NB4 (cell line): Measurements from ENCODE around the gene MAML2.

ENCODE experiments used
- POLR2A ChIP-seq: IDR thresholded peaks from 2 replicates; pipeline ENCODE4 v1.6.1; 2011; ENCODE audit warnings: mild to moderate bottlenecking; ENCODE audit not compliant: insufficient read length; ENCODE audit errors: extremely low read depth
- TF ChIP-seq, protein P1 (sequence below): IDR thresholded peaks from one replicate; pipeline ENCODE4 v1.5.1; 2012; ENCODE audit warnings: low read depth, low read length

DNA sequence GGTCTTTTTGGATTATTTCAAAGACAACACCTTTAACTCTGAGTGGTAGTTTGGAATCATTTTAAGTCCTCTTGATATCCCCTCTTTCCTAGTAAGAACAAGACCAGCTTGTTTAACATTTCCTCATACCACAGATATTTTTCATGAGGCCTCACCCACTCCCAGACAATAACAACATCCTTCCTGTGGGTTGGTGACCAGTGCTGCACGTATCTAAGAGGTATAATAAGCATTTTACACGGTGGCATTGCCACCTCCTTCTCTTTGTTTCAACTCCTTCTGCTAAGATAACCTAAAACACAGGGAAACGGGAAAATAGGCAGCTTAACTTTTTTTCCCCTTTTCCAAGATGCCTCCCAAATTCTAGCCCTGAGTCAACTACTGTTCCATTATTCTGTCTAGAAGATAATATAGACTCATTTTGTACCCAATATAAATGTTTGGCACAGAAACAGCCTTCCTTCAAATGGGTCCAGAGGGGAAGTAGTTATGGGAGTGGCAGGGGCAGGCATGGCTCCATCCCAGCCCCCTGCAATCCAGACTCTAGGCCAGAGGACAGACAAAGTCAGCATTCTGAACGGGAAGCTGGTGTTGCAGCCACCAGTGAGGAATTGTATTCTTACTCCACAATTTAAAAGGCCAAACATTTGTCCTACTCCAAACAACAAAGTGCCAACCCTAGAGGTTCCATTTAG, 28.5 kb downstream of the MAML2 start:
- no peak for TF ChIP-seq POLR2A
- TF ChIP-seq, protein P1, sequence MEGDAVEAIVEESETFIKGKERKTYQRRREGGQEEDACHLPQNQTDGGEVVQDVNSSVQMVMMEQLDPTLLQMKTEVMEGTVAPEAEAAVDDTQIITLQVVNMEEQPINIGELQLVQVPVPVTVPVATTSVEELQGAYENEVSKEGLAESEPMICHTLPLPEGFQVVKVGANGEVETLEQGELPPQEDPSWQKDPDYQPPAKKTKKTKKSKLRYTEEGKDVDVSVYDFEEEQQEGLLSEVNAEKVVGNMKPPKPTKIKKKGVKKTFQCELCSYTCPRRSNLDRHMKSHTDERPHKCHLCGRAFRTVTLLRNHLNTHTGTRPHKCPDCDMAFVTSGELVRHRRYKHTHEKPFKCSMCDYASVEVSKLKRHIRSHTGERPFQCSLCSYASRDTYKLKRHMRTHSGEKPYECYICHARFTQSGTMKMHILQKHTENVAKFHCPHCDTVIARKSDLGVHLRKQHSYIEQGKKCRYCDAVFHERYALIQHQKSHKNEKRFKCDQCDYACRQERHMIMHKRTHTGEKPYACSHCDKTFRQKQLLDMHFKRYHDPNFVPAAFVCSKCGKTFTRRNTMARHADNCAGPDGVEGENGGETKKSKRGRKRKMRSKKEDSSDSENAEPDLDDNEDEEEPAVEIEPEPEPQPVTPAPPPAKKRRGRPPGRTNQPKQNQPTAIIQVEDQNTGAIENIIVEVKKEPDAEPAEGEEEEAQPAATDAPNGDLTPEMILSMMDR = no peak
